Mucosa of rectum (tissue), 2 donors: ENCODE results near the gene FLOT1.
"Not testable (repeated sequence)": the region's sequence is repeated elsewhere in the genome, so short reads cannot be mapped to it uniquely, and the experiment has no call there.

Source experiments
- H3K27ac ChIP-seq, 2 donors: one replicate each; pipeline ENCODE4 v1.7.0; 2013; ENCODE audit warnings: inconsistent platforms in 2 of 2, low read depth in 2 of 2, low read length in 2 of 2
- H3K27me3 ChIP-seq, 2 donors: one replicate each; pipeline ENCODE4 v1.7.0; 2013; ENCODE audit warnings: low read length in 2 of 2; ENCODE audit not compliant: control insufficient read depth in 2 of 2, insufficient read depth in 2 of 2
- H3K36me3 ChIP-seq, 2 donors: one replicate each; pipeline ENCODE4 v1.7.0; 2013; ENCODE audit warnings: low read length in 2 of 2; ENCODE audit not compliant: control insufficient read depth in 2 of 2, insufficient read depth in 2 of 2
- H3K4me1 ChIP-seq, 2 donors: one replicate each; pipeline ENCODE4 v1.7.0; 2013; ENCODE audit warnings: low read length in 2 of 2, mild to moderate bottlenecking in 1 of 2; ENCODE audit not compliant: control insufficient read depth in 2 of 2, insufficient read depth in 2 of 2
- H3K4me3 ChIP-seq, 2 donors: one replicate each; pipeline ENCODE4 v1.7.0; 2013; ENCODE audit warnings: low read length in 2 of 2
- H3K9ac ChIP-seq, 2 donors: one replicate each; pipeline ENCODE4 v1.7.0; 2013; ENCODE audit warnings: low read length in 2 of 2, low read depth in 1 of 2, mild to moderate bottlenecking in 1 of 2
- H3K9me3 ChIP-seq, 2 donors: one replicate each; pipeline ENCODE4 v1.7.0; 2013; ENCODE audit warnings: low read length in 2 of 2; ENCODE audit not compliant: control insufficient read depth in 2 of 2
- donor health status: healthy.
- donor health status: Normal muscosa, but diverticular disease.

FLOT1 gene

GRCh38 chr6:30757261-30757904 is 14.9 kb upstream of the FLOT1 start:
- no peaks in the 10 kb centered on the region for H3K9me3 ChIP-seq
- no peak overlapping the region for H3K4me3 ChIP-seq
- H3K36me3 ChIP-seq, result no peaks in the 10 kb centered on the region
- no peak overlapping the region for H3K27ac ChIP-seq
- no peak overlapping the region for H3K9ac ChIP-seq
- no peaks in the 10 kb centered on the region for H3K27me3 ChIP-seq
- peaks cover 0 to 2% of the 10 kb centered on the region in 2 donors for H3K4me1 ChIP-seq

GRCh38 chr6:30756405-30757003 is 14.0 kb upstream of the FLOT1 start:
- not testable (repeated sequence) for H3K36me3 ChIP-seq, H3K9me3 ChIP-seq, H3K27me3 ChIP-seq, H3K9ac ChIP-seq, H3K4me1 ChIP-seq, H3K27ac ChIP-seq, H3K4me3 ChIP-seq

DNA sequence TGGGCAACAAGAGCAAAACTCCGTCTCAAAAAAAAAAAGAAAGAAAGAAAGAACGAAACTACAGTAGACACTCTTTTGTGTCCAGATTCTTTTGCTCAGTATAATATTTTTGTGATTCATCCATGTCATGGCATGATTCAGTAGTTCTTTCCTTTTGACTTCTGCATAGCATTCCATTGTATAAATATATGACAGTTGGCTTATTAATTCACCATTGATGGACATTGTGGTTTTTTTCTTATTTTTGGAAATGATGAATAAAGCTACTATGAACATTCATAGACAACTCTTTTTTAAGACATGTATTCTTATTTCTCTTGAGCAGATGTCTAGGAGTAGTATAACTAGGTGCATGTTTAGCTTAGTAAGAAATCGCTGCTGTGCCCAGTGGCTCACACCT is 12.1 kb upstream of the FLOT1 start:
- Histone ChIP-seq H3K36me3 (no peaks in the 10 kb centered on the region), H3K4me3 (no peak overlapping the region), H3K27me3 (no peaks in the 10 kb centered on the region), H3K27ac (no peak overlapping the region), H3K4me1 (peaks cover 12 to 14% of the 10 kb centered on the region in 2 donors), H3K9ac (no peak overlapping the region), H3K9me3 (no peaks in the 10 kb centered on the region)

DNA sequence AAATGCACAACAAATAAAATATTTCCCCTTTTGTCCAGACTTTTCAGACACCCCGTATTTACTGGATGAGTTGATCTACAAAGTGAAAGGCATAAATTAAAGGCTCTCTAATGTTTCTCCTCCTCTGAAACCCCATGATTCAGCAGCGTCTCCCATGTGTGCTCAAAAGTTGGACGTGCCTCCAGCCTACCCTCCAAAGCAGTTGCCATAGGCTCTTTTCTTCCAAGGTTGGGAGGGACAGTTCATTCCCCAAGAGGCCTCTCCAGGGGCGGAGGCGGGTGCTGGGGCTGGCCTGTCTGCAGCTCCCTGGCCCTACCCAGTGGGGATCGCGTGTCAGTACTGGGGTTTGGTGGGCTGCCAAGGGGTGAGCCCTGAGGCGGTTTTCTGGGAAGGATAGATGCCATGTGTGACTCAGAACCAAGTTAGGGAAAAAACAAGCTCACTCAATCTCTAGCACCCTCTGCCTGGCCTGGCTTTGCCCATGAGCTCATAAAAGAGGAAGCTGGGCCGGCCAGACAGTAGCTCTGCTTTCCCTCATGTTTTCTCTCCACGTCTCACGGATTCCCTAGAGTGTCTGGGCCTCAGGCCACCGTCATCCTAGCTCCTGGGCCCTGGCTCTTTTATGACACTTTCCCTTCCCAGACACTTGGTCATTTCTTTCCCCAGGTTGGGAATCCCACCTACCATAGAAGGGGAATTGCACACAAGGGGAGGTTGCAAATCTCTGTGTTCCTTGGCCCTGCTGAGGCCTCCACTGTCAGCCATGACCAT is 9.9 kb upstream of the FLOT1 start:
- Histone ChIP-seq H3K27ac (peak overlapping the region; percentile 48 to 63), H3K9me3 (no peaks in the 10 kb centered on the region), H3K9ac (no peak overlapping the region), H3K36me3 (no peaks in the 10 kb centered on the region), H3K4me1 (peaks cover 25 to 36% of the 10 kb centered on the region in 2 donors), H3K27me3 (no peaks in the 10 kb centered on the region), H3K4me3 (no peak overlapping the region)

DNA sequence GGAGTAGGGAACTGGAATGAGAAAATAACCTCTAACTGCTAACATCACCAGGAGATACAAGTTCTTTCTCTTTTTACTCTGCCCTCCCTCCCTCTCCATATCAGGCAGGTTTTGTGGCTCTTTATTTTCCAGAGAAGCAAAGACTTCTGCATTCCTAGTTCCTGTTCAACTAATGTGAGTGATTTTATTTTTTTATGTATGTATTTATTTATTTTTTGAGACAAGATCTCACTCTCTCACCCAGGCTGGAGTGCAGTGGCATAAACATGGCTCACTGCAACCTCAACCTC is 7.8 kb upstream of the FLOT1 start:
- peaks cover 29 to 44% of the 10 kb centered on the region in 2 donors for H3K4me1 ChIP-seq
- H3K9ac ChIP-seq, result peak overlapping the region in 1 of 2 donors; percentile 30
- peak overlapping the region; percentile 76 to 91 for H3K27ac ChIP-seq
- H3K36me3 ChIP-seq, result no peaks in the 10 kb centered on the region
- no peak overlapping the region for H3K4me3 ChIP-seq
- H3K9me3 ChIP-seq, result no peaks in the 10 kb centered on the region
- H3K27me3 ChIP-seq, result no peaks in the 10 kb centered on the region

DNA sequence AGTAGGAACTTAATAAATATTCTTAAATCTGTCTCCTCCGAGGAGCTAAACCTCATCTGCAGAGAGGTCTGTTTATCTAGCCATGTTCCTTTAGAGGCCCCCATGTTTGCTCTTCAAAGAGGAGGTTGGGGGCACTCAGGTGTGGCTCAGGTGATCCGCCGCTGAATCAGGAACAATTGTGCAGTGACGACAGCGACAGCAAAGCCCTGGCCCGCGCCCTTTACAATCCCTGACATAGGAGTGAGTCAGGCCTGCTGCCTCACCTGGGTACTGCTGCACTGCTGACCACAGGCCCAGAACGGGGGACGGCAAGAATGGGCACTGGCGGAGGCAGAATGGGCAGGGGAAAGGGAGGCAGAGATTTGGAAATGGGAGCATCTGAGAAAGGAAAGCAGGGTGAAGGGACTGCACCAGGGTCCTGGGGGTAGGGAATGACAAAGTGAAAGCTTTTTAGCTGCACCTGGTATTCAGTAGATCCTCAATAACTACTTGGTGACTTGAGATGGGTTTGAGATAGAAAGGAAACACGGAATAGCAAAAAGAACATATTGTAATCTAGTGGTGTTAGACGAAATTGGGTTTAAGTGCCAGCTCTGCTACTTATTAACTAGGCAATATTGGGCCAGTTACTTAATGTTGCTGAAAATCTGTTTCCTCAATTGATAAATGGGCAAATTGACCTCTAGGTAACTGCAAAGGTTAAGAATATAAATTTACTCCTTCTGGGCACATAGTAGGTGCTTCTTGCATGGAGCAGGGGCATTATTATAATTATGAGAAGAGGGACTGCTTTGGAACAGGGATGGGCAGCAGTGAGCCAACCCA is 7.3 kb upstream of the FLOT1 start:
- peak overlapping the region; percentile 76 to 91 for H3K27ac ChIP-seq

DNA sequence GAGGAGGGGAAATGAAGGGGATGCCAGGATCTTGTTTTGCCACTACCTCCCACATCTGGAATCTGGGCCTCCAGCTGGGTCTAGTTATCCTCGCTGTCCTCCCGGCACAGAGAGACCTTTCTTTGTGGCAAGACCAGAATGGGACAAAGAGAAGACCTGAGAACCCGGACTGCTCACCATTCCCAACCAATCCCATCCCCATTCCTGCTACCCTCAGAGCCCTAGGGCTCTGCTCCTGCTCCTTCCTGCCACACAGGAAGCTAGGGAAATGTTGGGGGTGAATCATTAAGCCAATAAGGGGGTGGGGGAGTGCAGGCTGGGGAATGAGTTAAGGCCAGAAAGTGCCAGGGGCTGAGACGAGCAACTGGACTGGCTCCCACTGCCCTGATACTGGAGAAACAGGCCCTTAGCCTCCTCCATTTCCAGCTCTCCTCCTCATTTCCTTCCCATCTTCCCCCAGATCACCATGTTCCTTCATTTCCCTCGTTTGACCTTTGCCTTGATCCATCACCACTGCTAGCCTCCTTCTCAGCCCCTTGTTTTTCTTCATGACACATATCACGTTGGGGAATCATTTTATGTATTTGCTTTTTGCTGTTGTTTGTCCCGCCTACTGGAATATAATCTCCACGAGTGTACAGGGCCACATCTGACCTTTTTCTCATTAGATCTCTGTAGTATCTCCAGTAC is 6.5 kb upstream of the FLOT1 start:
- peak overlapping the region; percentile 76 to 91 for H3K27ac ChIP-seq
- no peaks in the 10 kb centered on the region for H3K27me3 ChIP-seq
- no peaks in the 10 kb centered on the region for H3K9me3 ChIP-seq
- H3K9ac ChIP-seq, result peak overlapping the region; percentile 30 to 35
- peak overlapping the region in 1 of 2 donors; percentile 22 for H3K4me3 ChIP-seq
- H3K4me1 ChIP-seq, result peaks cover 34 to 53% of the 10 kb centered on the region in 2 donors
- H3K36me3 ChIP-seq, result no peaks in the 10 kb centered on the region

More for the DNA sequence above, 7.3 kb upstream of the FLOT1 start:
- Histone ChIP-seq H3K36me3 (no peaks in the 10 kb centered on the region), H3K9ac (peak overlapping the region; percentile 30 to 35), H3K4me3 (peak overlapping the region in 1 of 2 donors; percentile 26), H3K4me1 (peaks cover 34 to 50% of the 10 kb centered on the region in 2 donors), H3K9me3 (no peaks in the 10 kb centered on the region), H3K27me3 (no peaks in the 10 kb centered on the region)

GRCh38 chr6:30747902-30748769 is 5.6 kb upstream of the FLOT1 start:
- H3K4me3 ChIP-seq, result no peak overlapping the region
- H3K4me1 ChIP-seq, result peaks cover 34 to 57% of the 10 kb centered on the region in 2 donors
- H3K27me3 ChIP-seq, result no peaks in the 10 kb centered on the region
- no peaks in the 10 kb centered on the region for H3K9me3 ChIP-seq
- H3K9ac ChIP-seq, result peak overlapping the region in 1 of 2 donors; percentile 52
- H3K27ac ChIP-seq, result peak overlapping the region; percentile 76 to 91
- no peaks in the 10 kb centered on the region for H3K36me3 ChIP-seq

- Histone ChIP-seq H3K27ac (peak overlapping the region; percentile 76 to 91), H3K9me3 (no peaks in the 10 kb centered on the region), H3K9ac (peak overlapping the region in 1 of 2 donors; percentile 52), H3K4me1 (peaks cover 34 to 57% of the 10 kb centered on the region in 2 donors), H3K27me3 (no peaks in the 10 kb centered on the region), H3K4me3 (peak overlapping the region in 1 of 2 donors; percentile 13), H3K36me3 (no peaks in the 10 kb centered on the region)
Observed at GRCh38 chr6:30747300-30747687, 4.8 kb upstream of the FLOT1 start.
